GM12878 (cell line): ENCODE results near the gene SNPH. TPM values are rescaled to one million over a fixed set of nuclear protein-coding genes. Genes with fewer than 3 reads are reported as not detected.
A peak's percentile ranks its signal among the peaks of the same experiment; 100 is the strongest.

Source experiments
- BHLHE40 ChIP-seq, 2 experiments: fragments of 450-650 bp in 1 of 2; IDR thresholded peaks; 2 replicates each; pipeline ENCODE4 v1.6.1; 2011 to 2017; ENCODE audit warnings: low read depth in 2 of 2, borderline replicate concordance in 1 of 2, improper control_type of control experiment in 1 of 2, low read length in 1 of 2, mild to moderate bottlenecking in 1 of 2
- CHD4 ChIP-seq: fragments of 200-600 bp; sonication (generic); IDR thresholded peaks from 2 replicates; pipeline ENCODE4 v1.6.1; 2016; ENCODE audit warnings: mild to moderate bottlenecking
- FOS ChIP-seq: IDR thresholded peaks from 3 replicates; pipeline ENCODE4 v1.6.1; 2011; ENCODE audit warnings: borderline replicate concordance; ENCODE audit not compliant: insufficient read length; ENCODE audit errors: extremely low read depth
- GATAD2B ChIP-seq: fragments of 450-650 bp; conservative IDR thresholded peaks from 2 replicates; pipeline ENCODE4 v1.6.1; 2017; ENCODE audit warnings: low read depth, mild to moderate bottlenecking, moderate library complexity
- NFXL1 ChIP-seq: fragments of 450-650 bp; IDR thresholded peaks from 2 replicates; pipeline ENCODE4 v1.6.1; 2017; ENCODE audit warnings: antibody characterized with exemption, mild to moderate bottlenecking, borderline replicate concordance
- POLR2A ChIP-seq: IDR thresholded peaks from 2 replicates; pipeline ENCODE4 v1.6.1; 2011; ENCODE audit warnings: low read depth, mild to moderate bottlenecking, low read length
- RUNX3 ChIP-seq: IDR thresholded peaks from 2 replicates; pipeline ENCODE4 v1.6.1; 2012; ENCODE audit warnings: low read length, inconsistent platforms
- SIN3A ChIP-seq: IDR thresholded peaks from 2 replicates; pipeline ENCODE4 v1.6.1; 2012; ENCODE audit warnings: low read depth, low read length, improper control_type of control experiment
- SMAD1 ChIP-seq: fragments of 450-650 bp; IDR thresholded peaks from 2 replicates; pipeline ENCODE4 v1.6.1; 2018; ENCODE audit warnings: mild to moderate bottlenecking, low read depth; ENCODE audit not compliant: partially characterized antibody
- WRNIP1 ChIP-seq: IDR thresholded peaks from 2 replicates; pipeline ENCODE4 v1.6.1; 2011; ENCODE audit warnings: low read depth, low read length, improper control_type of control experiment, borderline replicate concordance
- ZNF384 ChIP-seq: IDR thresholded peaks from 2 replicates; pipeline ENCODE4 v1.6.1; 2012; ENCODE audit warnings: low read depth, mild to moderate bottlenecking, low read length, improper control_type of control experiment, borderline replicate concordance
- polyA plus RNA-seq, 11 experiments: library from polyadenylated mRNA; depleted of rRNA in 4 of 11; unstranded in 6 of 11; stranded (reverse) in 5 of 11; fragments of >200 nt; fragmentation: Nextera tagmentation in 4 of 11; fragmentation: Illumina TruSeq in 1 of 11; extraction: Ambion mirVana in 4 of 11; extraction: Trizol in 1 of 11; gene quantifications; 1 replicate in 1 of 11; 2 replicates in 10 of 11; pipeline versions ENCODE4 v1.2.1 to v1.2.3, GENCODE V29; 2011 to 2016; ENCODE audit warnings: inconsistent platforms in 2 of 11, missing spikeins in 2 of 11, low read depth in 1 of 11
- total RNA-seq, 4 experiments: library from RNA; depleted of rRNA in 3 of 4; stranded (reverse); fragments of >200 nt in 3 of 4; fragmentation: Illumina TruSeq in 1 of 4; extraction: Trizol in 1 of 4; gene quantifications; 2 replicates each; pipeline versions ENCODE4 v1.2.1 to v1.2.3, GENCODE V29; 2013 to 2021
- TF ChIP-seq, protein P1 (sequence below): fragments of 450-650 bp; IDR thresholded peaks from 2 replicates; pipeline ENCODE4 v1.6.1; 2017; ENCODE audit warnings: borderline replicate concordance
- TF ChIP-seq, protein P2 (sequence below): IDR thresholded peaks from 2 replicates; pipeline ENCODE4 v1.6.1; 2012; ENCODE audit warnings: low read depth, low read length, improper control_type of control experiment

The SNPH gene
- total and polyA plus RNA-seq, 10 of the 15 experiments (the other 5 are each of a cell fraction or from before 2014, with no cell fraction given), result 0.02 to 0.45 (median 0.34) TPM; not detected in 2

DNA sequence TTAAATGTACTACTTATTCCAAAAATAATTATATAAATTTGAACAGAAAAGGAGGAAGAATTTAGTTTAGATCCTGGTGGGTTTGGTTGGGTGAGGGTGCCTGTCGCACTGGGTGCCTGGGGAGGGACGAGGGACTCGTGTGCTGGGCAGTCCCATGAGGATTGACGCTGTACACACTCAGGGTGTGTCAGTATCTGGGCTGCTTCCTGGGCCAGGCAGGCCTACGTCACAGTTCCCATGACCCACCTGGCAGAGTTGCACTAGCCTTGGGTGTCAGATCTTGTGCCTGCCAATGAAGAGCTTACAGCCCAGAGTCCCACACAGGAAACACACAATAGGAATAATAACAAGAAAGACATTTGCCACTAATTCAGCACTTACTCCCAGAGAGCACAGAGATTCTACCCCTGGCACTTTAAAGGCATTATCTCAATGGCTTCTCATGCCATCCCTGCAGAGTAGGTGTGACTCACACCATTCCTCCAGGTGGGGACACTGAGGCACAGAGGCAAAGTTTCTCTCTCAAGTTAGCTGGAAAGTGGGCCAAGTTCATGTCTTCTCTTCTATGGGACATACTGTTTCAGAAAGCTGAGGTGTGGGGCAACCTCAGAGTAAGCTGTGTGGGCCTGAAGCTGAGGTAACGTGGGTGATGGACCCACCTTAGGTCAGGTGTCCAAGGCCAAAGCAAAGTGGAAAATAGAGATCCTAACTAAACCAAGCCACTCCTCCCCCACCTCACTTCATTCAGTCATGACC, 64.2 kb downstream of the SNPH start (continued):
- peak; percentile 74 to 84 for TF ChIP-seq BHLHE40 (IDR thresholded peaks at IDR 0.05; ENCODE audit: borderline replicate concordance in 1 of 2, low read depth in 2 of 2, low read length in 1 of 2)
- TF ChIP-seq, protein P1, sequence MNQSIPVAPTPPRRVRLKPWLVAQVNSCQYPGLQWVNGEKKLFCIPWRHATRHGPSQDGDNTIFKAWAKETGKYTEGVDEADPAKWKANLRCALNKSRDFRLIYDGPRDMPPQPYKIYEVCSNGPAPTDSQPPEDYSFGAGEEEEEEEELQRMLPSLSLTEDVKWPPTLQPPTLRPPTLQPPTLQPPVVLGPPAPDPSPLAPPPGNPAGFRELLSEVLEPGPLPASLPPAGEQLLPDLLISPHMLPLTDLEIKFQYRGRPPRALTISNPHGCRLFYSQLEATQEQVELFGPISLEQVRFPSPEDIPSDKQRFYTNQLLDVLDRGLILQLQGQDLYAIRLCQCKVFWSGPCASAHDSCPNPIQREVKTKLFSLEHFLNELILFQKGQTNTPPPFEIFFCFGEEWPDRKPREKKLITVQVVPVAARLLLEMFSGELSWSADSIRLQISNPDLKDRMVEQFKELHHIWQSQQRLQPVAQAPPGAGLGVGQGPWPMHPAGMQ, result no peak
- TF ChIP-seq NFXL1, result no peak
- no peak for TF ChIP-seq FOS
- TF ChIP-seq GATAD2B, result no peak
- TF ChIP-seq, protein P2, sequence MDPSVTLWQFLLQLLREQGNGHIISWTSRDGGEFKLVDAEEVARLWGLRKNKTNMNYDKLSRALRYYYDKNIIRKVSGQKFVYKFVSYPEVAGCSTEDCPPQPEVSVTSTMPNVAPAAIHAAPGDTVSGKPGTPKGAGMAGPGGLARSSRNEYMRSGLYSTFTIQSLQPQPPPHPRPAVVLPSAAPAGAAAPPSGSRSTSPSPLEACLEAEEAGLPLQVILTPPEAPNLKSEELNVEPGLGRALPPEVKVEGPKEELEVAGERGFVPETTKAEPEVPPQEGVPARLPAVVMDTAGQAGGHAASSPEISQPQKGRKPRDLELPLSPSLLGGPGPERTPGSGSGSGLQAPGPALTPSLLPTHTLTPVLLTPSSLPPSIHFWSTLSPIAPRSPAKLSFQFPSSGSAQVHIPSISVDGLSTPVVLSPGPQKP, result no peak
- TF ChIP-seq WRNIP1, result no peak
- TF ChIP-seq CHD4, result no peak
- TF ChIP-seq SMAD1, result peak; percentile 7
- TF ChIP-seq POLR2A, result no peak; the same call in 1 of the 2 replicates
- peak; percentile 32; the same call in 1 of the 2 replicates for TF ChIP-seq ZNF384
- no peak for TF ChIP-seq SIN3A
- TF ChIP-seq RUNX3, result no peak
- TF ChIP-seq, all 136 proteins: peak for 21
